Lower lobe of right lung (tissue), 2 donors: ENCODE results near the gene DMRTA2. TPM values are rescaled to one million over a fixed set of nuclear protein-coding genes. Genes with fewer than 3 reads are reported as not detected.

ENCODE experiments used
- ATAC-seq, 2 donors: fragments of 200-7000 bp; cut with Tn5 transposase; one replicate each; pipeline ENCODE4 v1.9.1; 2020 to 2022; ENCODE audit warnings: mild to moderate bottlenecking in 2 of 2, moderate library complexity in 2 of 2
- DNase-seq: peaks from one replicate; pipeline ENCODE4 v3.0.0-alpha.2; 2020
- H3K27ac ChIP-seq: fragments of 200-600 bp; one replicate; pipeline ENCODE4 v1.8.0; 2022
- H3K27me3 ChIP-seq: fragments of 200-600 bp; one replicate; pipeline ENCODE4 v1.8.0; 2022; ENCODE audit warnings: low read depth
- H3K36me3 ChIP-seq: fragments of 200-600 bp; one replicate; pipeline ENCODE4 v1.8.0; 2022; ENCODE audit warnings: mild to moderate bottlenecking
- H3K4me1 ChIP-seq: fragments of 200-600 bp; one replicate; pipeline ENCODE4 v1.8.0; 2022
- H3K4me3 ChIP-seq: fragments of 200-600 bp; one replicate; pipeline ENCODE4 v1.8.0; 2022; ENCODE audit warnings: mild to moderate bottlenecking
- H3K9me3 ChIP-seq: fragments of 200-600 bp; one replicate; pipeline ENCODE4 v1.8.0; 2022
- intact Hi-C: fragments of 100-400 bp; cut with DNase I; formaldehyde crosslinking; loops from one replicate; pipeline ENCODE4 v1.11.0; 2022
- long read RNA-seq: library from polyadenylated mRNA; unstranded; transcript quantifications from one replicate; pipeline ENCODE4 v2.0.0, GENCODE V29; 2021
- total RNA-seq: library from RNA; stranded (reverse); fragmentation: NEBNext Ultra II Directional; extraction: Animal tissue kit (Norgen Biotek cat#: 25700); gene quantifications from one replicate; pipeline ENCODE4 v1.2.1, GENCODE V29; 2021
- TF ChIP-seq, protein P1 (sequence below): fragments of 200-600 bp; IDR thresholded peaks from one replicate; pipeline ENCODE4 v1.8.0; 2022; ENCODE audit warnings: antibody characterized with exemption, mild to moderate bottlenecking
- donor health status: DM: no; HTN: yes; CAD: no; lungs with severe emphysema.

The DMRTA2 gene
- total RNA-seq: not detected
- long read RNA-seq: 0 reads

DNA sequence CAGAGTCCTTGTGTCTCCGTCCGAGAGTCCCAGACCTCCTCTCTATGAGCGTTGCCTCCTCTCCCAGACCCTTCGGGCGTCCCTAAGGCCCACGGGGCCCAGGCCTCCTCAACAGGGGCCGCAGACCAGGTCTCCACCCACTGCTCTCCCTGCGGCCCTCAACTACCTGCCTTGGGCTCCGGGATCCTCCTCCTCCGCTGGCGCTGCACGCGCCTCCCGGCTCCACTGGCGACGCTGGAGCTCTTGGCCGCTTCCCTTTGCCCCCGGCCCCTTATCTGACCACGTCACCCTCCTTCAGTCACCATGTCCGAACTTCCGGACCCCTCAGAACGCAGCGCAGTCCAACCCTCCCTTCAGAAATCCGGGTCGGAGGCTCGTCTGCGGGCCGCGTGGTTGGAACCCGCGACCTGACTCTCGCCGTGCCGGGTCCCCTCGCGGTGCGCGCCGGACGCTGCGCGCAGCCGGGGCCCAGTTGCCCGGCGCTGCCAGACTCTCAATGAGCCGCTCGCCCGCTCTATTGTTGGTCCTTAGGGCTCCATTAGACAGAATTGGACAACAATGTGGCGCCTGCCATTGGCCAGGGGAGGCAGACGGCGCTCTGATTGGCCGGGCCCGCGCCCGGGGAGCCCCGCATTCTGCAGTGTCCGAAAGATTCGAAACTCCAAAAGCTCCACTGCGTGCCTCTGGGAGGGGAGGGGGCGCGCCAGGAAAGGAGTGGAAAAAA is at the start of gene DMRTA2:
Gene DMRTA2, minus strand, starts transcription at position 498 of the 724 bp plus-strand sequence. CDS start 1,907 bp downstream, outside the sequence.
- no peaks in the 10 kb centered on the region for H3K36me3 ChIP-seq
- ATAC-seq (peak; percentile 14 to 41), DNase-seq (no peak)
- H3K27ac ChIP-seq: no peak within 1 kb of the TSS
- TF ChIP-seq, protein P1, sequence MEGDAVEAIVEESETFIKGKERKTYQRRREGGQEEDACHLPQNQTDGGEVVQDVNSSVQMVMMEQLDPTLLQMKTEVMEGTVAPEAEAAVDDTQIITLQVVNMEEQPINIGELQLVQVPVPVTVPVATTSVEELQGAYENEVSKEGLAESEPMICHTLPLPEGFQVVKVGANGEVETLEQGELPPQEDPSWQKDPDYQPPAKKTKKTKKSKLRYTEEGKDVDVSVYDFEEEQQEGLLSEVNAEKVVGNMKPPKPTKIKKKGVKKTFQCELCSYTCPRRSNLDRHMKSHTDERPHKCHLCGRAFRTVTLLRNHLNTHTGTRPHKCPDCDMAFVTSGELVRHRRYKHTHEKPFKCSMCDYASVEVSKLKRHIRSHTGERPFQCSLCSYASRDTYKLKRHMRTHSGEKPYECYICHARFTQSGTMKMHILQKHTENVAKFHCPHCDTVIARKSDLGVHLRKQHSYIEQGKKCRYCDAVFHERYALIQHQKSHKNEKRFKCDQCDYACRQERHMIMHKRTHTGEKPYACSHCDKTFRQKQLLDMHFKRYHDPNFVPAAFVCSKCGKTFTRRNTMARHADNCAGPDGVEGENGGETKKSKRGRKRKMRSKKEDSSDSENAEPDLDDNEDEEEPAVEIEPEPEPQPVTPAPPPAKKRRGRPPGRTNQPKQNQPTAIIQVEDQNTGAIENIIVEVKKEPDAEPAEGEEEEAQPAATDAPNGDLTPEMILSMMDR: no peak
- H3K4me3 ChIP-seq: peak within 1 kb of the TSS; percentile 49
- intact Hi-C loops: no loop called here
- H3K4me1 ChIP-seq: peaks cover 49% of the 10 kb centered on the region
- no peaks in the 10 kb centered on the region for H3K9me3 ChIP-seq
- peaks cover 97% of the 10 kb centered on the region for H3K27me3 ChIP-seq

DNA sequence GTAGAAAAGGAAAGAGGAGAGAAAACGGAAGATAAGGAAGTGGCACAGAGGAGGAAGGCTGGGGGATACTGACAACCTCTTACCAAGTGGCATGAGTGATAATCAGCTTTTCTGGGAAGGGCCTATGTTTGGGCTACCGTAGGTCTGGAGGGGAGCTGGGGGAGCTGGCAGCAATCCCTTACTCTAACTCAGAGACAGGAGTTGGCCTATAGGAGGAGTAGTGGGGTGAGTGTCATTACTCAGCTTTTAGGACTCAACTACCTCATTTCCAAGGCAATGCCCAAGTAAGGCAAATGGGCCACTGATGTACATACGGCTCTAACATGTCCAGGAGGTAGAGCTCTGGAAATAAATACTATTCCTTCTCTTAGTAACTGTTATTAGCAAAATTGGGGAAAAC is 48.7 kb upstream of the DMRTA2 start:
- no peak overlapping the region for H3K4me3 ChIP-seq
- H3K9me3 ChIP-seq: no peaks in the 10 kb centered on the region
- H3K27ac ChIP-seq: no peak overlapping the region
- no peaks in the 10 kb centered on the region for H3K27me3 ChIP-seq
- no peaks in the 10 kb centered on the region for H3K4me1 ChIP-seq
- peaks cover 31% of the 10 kb centered on the region for H3K36me3 ChIP-seq
- DNase-seq (no peak), ATAC-seq (no peak)
- intact Hi-C loops: no loop called here
- TF ChIP-seq, protein P1: no peak

DNA sequence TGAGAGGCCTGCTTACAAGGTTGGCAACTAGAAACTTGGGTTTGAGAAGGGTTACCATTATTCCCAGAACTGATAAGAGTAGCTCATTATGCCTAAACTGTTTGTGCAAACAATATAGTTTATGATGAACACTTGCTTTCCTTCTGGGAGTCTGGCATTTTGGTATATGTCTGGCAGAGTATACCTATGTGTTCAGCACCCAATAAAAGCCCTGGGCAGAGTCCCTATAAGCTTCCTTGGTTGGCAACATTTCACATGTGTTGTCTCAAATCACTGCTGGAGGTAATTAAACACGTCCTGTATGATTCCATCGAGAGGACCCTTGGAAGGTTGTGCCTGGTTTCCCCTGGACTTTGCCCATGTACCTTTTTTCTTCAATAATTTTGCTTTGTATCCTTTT is 39.7 kb upstream of the DMRTA2 start:
- Histone ChIP-seq H3K4me1 (no peaks in the 10 kb centered on the region), H3K27me3 (no peaks in the 10 kb centered on the region), H3K4me3 (no peak overlapping the region), H3K9me3 (no peaks in the 10 kb centered on the region), H3K27ac (no peak overlapping the region), H3K36me3 (peaks cover 6% of the 10 kb centered on the region)
- no peak for ATAC-seq
- intact Hi-C loops: no loop called here
- DNase-seq: no peak
- TF ChIP-seq, protein P1: no peak

DNA sequence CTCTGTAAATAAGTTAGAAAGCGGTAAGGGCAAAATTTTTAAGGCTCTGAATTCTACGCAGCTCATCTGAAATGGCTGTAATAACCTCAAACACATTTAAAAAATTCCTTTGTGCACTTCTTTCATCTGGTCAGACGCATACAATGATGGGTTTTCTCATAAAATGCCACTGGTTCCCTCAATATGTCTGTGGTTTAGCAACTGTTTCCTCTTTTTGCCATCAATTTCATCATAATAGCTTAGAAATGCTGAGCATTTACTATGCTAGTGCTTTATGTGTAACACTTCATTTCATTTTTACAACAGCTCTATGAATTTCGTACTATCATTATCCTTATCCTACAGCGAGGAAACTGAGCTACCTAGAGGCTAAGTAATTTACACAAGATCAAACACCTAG is 35.3 kb upstream of the DMRTA2 start:
- no peaks in the 10 kb centered on the region for H3K4me1 ChIP-seq
- ATAC-seq (no peak), DNase-seq (no peak)
- H3K9me3 ChIP-seq: no peaks in the 10 kb centered on the region
- no peaks in the 10 kb centered on the region for H3K27me3 ChIP-seq
- intact Hi-C loops: no loop called here
- no peaks in the 10 kb centered on the region for H3K36me3 ChIP-seq
- TF ChIP-seq, protein P1: no peak
- H3K27ac ChIP-seq: no peak overlapping the region
- H3K4me3 ChIP-seq: no peak overlapping the region

DNA sequence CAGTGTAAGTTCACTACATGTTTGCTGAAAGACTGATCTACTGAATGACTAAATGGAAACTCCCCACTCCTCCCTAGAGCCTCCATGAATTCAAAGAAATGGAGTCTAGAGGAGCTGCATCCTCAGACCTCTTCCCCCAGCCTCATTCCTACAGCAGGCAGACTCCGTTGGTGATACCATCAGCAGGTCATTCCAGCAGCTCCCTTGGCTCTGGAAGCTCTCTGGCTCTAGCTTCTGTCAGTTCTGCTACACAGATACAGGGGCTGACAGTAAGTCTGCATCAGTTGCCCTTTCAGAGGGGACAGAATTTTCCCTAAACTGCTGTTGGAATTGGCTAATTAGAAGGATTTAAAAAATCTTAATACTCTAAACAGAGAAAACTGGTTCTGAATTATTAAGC is 31.7 kb upstream of the DMRTA2 start:
- no peak overlapping the region for H3K27ac ChIP-seq
- ATAC-seq: no peak
- no peaks in the 10 kb centered on the region for H3K9me3 ChIP-seq
- intact Hi-C loops: no loop called here
- H3K4me3 ChIP-seq: no peak overlapping the region
- H3K4me1 ChIP-seq: no peaks in the 10 kb centered on the region
- no peaks in the 10 kb centered on the region for H3K27me3 ChIP-seq
- TF ChIP-seq, protein P1: no peak
- no peak for DNase-seq
- H3K36me3 ChIP-seq: no peaks in the 10 kb centered on the region
